ENCODE data around the gene FBRSL1.

The FBRSL1 gene

DNA sequence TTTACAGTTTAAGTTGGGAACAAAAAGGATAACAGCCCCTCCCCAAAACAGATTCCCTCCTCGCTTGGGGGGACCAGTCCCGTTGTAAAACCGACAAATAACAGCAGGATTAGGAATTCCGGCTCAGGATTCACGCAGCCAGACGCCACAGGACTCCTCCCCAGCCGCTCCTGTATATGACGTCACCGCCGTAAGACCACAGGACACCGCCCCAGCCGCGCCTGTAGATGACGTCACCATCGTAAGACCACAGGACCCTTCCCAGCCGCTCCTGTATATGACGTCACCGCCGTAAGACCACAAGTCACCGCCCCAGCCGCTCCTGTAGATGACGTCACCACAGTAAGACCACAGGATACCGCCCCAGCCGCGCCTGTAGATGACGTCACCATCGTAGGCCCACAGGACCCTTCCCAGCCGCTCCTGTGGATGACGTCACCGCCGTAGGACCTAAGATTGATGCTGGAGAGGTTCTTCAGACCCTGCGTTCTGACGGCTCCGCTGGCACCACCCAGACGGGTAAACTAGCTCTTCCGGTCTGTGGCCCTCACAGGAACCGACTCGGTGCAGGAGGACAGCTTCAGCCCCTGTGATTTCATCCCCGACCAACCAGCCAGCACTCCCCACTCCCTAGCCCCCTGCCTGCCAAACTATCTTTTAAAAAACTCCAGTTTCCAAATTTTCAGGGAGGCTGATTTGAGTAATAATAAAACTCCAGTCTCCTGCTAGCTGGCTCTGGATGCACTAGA, 43.9 kb upstream of the FBRSL1 start:
- Histone ChIP-seq H4K20me1 (peaks cover 0 to 3% (median 0%) of the 10 kb centered on the region in 11 experiments; a peak in 1 of 22 replicates), H3K4me1 (peaks cover 34 to 99% (median 93%) of the 10 kb centered on the region in 10 experiments), H3K27me3 (peaks cover 0 to 18% (median 0%) of the 10 kb centered on the region in 11 experiments; a peak in 5 of 22 replicates), H3K9ac (peak overlapping the region; percentile 75 to 86 (median 83)), H3K4me2 (peak overlapping the region; percentile 83 to 99 (median 91)), H3K4me3 (peak overlapping the region; percentile 41 to 67 (median 57)), H3K9me3 (replicated peaks in 1 of 11) (no peaks in the 10 kb centered on the region), H3K36me3 (peaks cover 0 to 11% (median 0%) of the 10 kb centered on the region in 11 experiments; a peak in 3 of 22 replicates), H3K27ac (peak overlapping the region; percentile 85 to 91 (median 88))
- no peak for TF ChIP-seq Cebpa-rat (IDR thresholded peaks at IDR 0.05)

DNA sequence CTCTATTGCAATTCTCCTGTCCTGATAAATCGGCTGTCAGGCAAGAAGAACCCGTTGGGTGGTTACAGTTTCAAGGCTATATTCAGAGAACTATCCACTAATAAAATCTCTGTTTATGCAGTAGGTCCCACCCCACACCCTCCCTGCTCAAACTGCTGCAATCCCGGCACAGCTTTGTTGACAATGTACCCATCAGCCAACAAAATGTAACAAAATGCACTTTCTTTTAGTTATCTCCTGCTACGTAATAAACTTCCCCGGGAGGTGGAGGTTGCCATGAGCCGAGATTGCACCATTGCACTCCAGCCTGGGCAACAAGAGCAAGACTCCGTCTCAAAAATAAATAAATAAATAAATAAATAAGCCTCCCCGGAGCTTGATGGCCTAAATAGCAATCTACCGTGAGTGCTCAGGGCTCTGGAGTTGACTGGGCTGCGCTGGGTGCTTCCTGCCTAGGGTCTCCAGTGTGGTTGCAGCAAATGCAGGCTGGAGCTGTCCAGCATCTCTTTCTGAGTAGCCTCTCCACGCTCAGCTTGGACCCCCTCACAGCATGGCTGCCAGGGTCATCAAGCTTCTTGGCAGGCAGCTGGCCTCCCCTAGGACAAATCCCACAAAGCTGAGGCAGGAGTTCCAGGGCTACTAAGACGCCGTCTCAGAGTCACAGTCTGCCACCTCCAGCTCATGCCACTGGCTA, 43.2 kb upstream of the FBRSL1 start:
- Histone ChIP-seq H3K9ac (peak overlapping the region in 9 of 11 experiments; percentile 55 to 86 (median 81); a peak in 15 of 22 replicates), H3K9me3 (replicated peaks in 1 of 11) (no peaks in the 10 kb centered on the region), H3K4me2 (peak overlapping the region in 10 of 11 experiments; percentile 83 to 99 (median 91); a peak in 20 of 22 replicates), H3K36me3 (peaks cover 0 to 10% (median 0%) of the 10 kb centered on the region in 11 experiments; a peak in 3 of 22 replicates), H3K4me1 (peaks cover 34 to 99% (median 93%) of the 10 kb centered on the region in 10 experiments), H3K27ac (peak overlapping the region; percentile 85 to 91 (median 88); a peak in 21 of 22 replicates), H3K4me3 (peak overlapping the region in 3 of 10 experiments; percentile 55 to 67 (median 58); a peak in 4 of 20 replicates), H3K27me3 (peaks cover 0 to 22% (median 0%) of the 10 kb centered on the region in 11 experiments; a peak in 7 of 22 replicates), H4K20me1 (peaks cover 0 to 4% (median 0%) of the 10 kb centered on the region in 11 experiments; a peak in 1 of 22 replicates)
- TF ChIP-seq Cebpa-rat (IDR thresholded peaks at IDR 0.05) = no peak

DNA sequence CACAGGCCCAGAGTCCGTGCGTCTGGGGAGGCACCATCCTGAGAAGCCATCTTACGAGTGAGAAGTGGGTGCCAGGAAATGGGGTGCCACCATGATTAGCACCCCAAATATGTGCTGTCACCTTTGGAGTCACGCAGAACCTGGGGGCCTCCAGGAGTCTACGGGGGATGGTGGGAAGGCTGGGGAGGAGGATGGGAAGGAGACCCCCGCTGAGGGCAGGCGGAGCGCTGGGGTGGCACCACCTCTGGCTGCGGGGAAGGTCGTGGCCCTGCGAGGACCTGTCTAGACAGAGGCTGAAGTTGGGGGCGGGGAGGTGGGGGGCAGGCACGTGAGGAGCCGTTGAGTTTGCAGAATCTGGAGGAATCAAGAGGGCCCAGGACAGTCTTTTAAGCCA, 42.6 kb upstream of the FBRSL1 start:
- H3K9ac ChIP-seq = peak overlapping the region in 3 of 11 experiments; percentile 2 to 29 (median 24); a peak in 3 of 22 replicates
- no peak for TF ChIP-seq Cebpa-rat (IDR thresholded peaks at IDR 0.05)

DNA sequence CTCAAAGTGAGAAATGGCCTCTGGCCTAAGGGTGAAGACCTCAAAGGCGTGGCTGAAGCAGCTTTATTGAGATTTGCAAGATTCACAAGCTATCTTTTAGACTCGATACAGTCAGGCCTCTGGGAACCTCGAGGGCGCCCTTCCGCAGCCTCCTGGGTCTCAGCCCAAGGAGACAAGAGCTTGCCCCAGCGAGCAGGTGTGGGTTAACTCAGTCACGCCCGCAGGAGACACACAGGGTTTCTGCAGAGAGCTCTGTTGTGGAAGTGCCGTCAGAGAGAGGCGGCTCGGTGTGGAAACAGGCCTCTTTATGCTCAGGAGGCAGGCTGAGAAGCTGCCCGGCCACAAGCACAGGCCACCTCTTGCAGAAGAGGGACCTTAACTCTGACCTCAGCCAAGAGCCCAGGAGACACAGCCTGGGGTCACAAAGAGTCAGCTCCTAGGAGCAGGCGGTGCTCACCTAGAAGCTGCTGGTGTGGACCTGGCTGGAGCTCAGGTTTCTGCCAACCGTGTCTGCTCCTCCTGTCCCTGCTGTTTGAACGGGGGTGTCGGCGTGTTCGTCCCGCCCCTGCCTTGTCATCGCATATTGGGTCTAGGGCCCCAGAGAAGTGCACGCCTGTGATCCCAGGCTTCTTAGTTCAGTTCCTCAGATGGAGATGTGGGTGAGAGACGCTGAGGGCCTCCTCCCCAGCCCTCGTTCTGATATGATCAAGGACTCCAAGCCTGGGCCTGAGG, 42.1 kb upstream of the FBRSL1 start:
- H3K36me3 ChIP-seq = no peaks in the 10 kb centered on the region; a peak in 1 of 22 replicates
- peaks cover 0 to 5% (median 0%) of the 10 kb centered on the region in 11 experiments; a peak in 2 of 22 replicates for H4K20me1 ChIP-seq
- peaks cover 44 to 99% (median 94%) of the 10 kb centered on the region in 10 experiments for H3K4me1 ChIP-seq
- peak overlapping the region in 2 of 11 experiments; percentile 4 to 8; a peak in 3 of 22 replicates for H3K27ac ChIP-seq
- peak overlapping the region in 5 of 11 experiments; percentile 2 to 34 (median 25); a peak in 6 of 22 replicates for H3K9ac ChIP-seq
- H3K4me2 ChIP-seq = peak overlapping the region in 9 of 11 experiments; percentile 26 to 99 (median 91); a peak in 17 of 22 replicates
- peaks cover 0 to 33% (median 0%) of the 10 kb centered on the region in 11 experiments; a peak in 7 of 22 replicates for H3K27me3 ChIP-seq
- TF ChIP-seq Cebpa-rat (IDR thresholded peaks at IDR 0.05) = no peak
- H3K9me3 ChIP-seq (replicated peaks in 1 of 11) = no peaks in the 10 kb centered on the region
- no peak overlapping the region for H3K4me3 ChIP-seq

More for the DNA sequence above, 42.6 kb upstream of the FBRSL1 start:
- H3K4me1 ChIP-seq = peaks cover 38 to 99% (median 93%) of the 10 kb centered on the region in 10 experiments
- H3K27ac ChIP-seq = peak overlapping the region in 1 of 11 experiments; percentile 4; a peak in 2 of 22 replicates
- peak overlapping the region in 9 of 11 experiments; percentile 9 to 99 (median 91); a peak in 16 of 22 replicates for H3K4me2 ChIP-seq
- no peaks in the 10 kb centered on the region for H3K9me3 ChIP-seq (replicated peaks in 1 of 11)
- H4K20me1 ChIP-seq = peaks cover 0 to 4% (median 0%) of the 10 kb centered on the region in 11 experiments; a peak in 1 of 22 replicates
- no peak overlapping the region for H3K4me3 ChIP-seq
- peaks cover 0 to 5% (median 0%) of the 10 kb centered on the region in 11 experiments; a peak in 2 of 22 replicates for H3K36me3 ChIP-seq
- H3K27me3 ChIP-seq = peaks cover 0 to 27% (median 0%) of the 10 kb centered on the region in 11 experiments; a peak in 7 of 22 replicates

DNA sequence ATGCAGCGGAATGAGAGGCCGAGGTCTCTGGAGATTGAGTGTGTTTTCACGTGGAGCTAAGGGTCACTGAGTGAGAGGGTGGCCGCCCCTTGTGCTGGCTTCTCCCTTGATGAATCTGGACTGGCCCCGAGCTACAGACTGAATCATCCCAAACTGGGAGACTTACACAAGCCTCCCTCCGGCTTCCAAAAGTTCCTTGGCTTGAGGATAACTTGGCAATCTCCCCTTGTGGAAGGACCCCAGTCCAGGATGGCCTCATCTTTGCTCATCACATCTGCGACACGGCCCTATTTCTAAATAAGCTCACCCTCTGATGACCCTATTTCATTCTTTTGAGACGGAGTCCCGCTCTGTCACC, 41.5 kb upstream of the FBRSL1 start:
- Histone ChIP-seq H3K27me3 (peaks cover 0 to 36% (median 0%) of the 10 kb centered on the region in 11 experiments; a peak in 7 of 22 replicates), H3K4me1 (peaks cover 47 to 99% (median 94%) of the 10 kb centered on the region in 10 experiments), H3K9ac (peak overlapping the region in 4 of 11 experiments; percentile 3 to 34 (median 28); a peak in 2 of 22 replicates), H3K27ac (peak overlapping the region in 2 of 11 experiments; percentile 4 to 8; a peak in 1 of 22 replicates), H4K20me1 (peaks cover 0 to 11% (median 0%) of the 10 kb centered on the region in 11 experiments; a peak in 2 of 22 replicates), H3K4me2 (peak overlapping the region in 8 of 11 experiments; percentile 83 to 99 (median 92); a peak in 17 of 22 replicates), H3K9me3 (replicated peaks in 1 of 11) (no peaks in the 10 kb centered on the region), H3K36me3 (no peaks in the 10 kb centered on the region), H3K4me3 (no peak overlapping the region)
- TF ChIP-seq Cebpa-rat (IDR thresholded peaks at IDR 0.05) = no peak

DNA sequence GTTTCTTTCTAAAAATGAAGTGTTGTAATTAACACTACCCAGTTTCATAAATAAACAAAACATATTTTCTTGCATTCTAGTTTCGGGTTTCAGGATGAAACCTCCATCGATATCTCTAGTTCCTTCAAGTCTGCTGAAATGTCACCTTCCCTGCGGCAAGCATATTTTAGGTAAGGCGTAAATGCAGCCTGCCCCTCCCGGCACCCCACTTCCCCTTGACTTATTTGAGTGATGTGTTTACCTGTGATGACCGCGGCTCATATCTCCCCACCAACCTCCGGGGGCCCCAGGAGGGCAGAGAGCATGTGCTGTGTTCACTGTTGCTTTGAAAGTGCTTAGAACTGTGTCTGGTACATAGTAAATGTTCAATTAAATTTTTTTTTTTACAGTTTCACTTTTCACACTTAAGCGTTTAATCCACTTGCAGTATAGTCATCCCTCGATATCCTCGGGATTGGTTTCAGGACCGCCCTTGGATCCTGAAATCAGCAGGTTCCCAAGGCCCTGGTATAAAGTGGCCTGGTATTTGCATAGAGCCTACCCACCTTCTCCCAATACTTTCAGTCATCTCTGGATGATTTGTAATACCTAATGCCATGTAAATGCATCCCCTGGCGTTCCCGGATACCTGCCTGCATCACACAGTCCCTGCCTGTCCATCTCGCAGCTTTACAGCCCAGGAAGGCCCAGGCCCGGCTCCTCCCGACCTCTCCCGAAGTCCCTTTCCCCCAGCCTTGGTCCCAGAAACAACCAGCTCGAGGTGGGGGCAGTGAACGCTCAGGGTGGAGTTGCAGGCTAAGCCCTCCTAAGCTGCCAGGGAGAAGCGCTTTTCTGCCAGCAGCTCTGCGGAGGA, 40.2 kb upstream of the FBRSL1 start:
- Histone ChIP-seq H3K9ac (peak overlapping the region in 4 of 11 experiments; percentile 55 to 67 (median 63); a peak in 6 of 22 replicates), H3K27ac (peak overlapping the region in 1 of 11 experiments; percentile 61; a peak in 1 of 22 replicates), H3K36me3 (no peaks in the 10 kb centered on the region), H3K9me3 (replicated peaks in 1 of 11) (no peaks in the 10 kb centered on the region), H3K27me3 (peaks cover 0 to 43% (median 0%) of the 10 kb centered on the region in 11 experiments; a peak in 7 of 22 replicates), H3K4me2 (peak overlapping the region in 9 of 11 experiments; percentile 85 to 98 (median 93); a peak in 17 of 22 replicates), H3K4me1 (peaks cover 43 to 99% (median 94%) of the 10 kb centered on the region in 10 experiments), H3K4me3 (no peak overlapping the region; a peak in 1 of 20 replicates), H4K20me1 (peaks cover 0 to 15% (median 0%) of the 10 kb centered on the region in 11 experiments; a peak in 2 of 22 replicates)
- no peak for TF ChIP-seq Cebpa-rat (IDR thresholded peaks at IDR 0.05)
